Ovary (tissue), 9 donors: ENCODE measurements around the gene HOXA11. TPM values are rescaled to one million over a fixed set of nuclear protein-coding genes. Genes with fewer than 3 reads are reported as not detected.

Source experiments
- DNase-seq, 5 donors: peaks; one replicate each; pipeline ENCODE4 v3.0.0-alpha.2; 2019 to 2020
- H3K27ac ChIP-seq, 2 donors: fragments of 200-600 bp; one replicate each; pipeline versions ENCODE4 v1.5.1 to v1.8.0; 2019 to 2022
- H3K27me3 ChIP-seq: fragments of 200-600 bp; one replicate; pipeline ENCODE4 v1.8.0; 2022
- H3K36me3 ChIP-seq: fragments of 200-600 bp; sonication (generic); one replicate; pipeline ENCODE4 v1.5.1; 2019
- H3K4me1 ChIP-seq: one replicate; pipeline ENCODE4 v1.8.1; 2013; ENCODE audit warnings: mild to moderate bottlenecking, moderate library complexity; ENCODE audit not compliant: insufficient read depth
- H3K4me3 ChIP-seq: fragments of 200-600 bp; sonication (generic); one replicate; pipeline ENCODE4 v1.5.1; 2017
- H3K9me3 ChIP-seq, 2 donors: fragments of 200-600 bp in 1 of 2; sonication (generic) in 1 of 2; one replicate each; pipeline versions ENCODE4 v1.5.1 to v1.8.1; 2013 to 2019; ENCODE audit warnings: mild to moderate bottlenecking in 1 of 2, moderate library complexity in 1 of 2
- CTCF ChIP-seq, 3 donors: fragments of 450-650 bp in 2 of 3; fragments of 200-600 bp in 1 of 3; IDR thresholded peaks; one replicate each; pipeline versions ENCODE4 v1.5.1 to v1.8.0; 2016 to 2022; ENCODE audit warnings: antibody characterized with exemption in 3 of 3, mild to moderate bottlenecking in 1 of 3
- EP300 ChIP-seq: sonication (generic); formaldehyde crosslinking; IDR thresholded peaks from one replicate; pipeline ENCODE4 v1.6.1; 2017; ENCODE audit warnings: antibody characterized with exemption
- POLR2A ChIP-seq: fragments of 450-650 bp; IDR thresholded peaks from one replicate; pipeline ENCODE4 v1.6.1; 2017; ENCODE audit warnings: antibody characterized with exemption, mild to moderate bottlenecking, moderate library complexity
- WGBS, 3 donors: extraction: QIAGEN DNeasy Blood & Tissue Kit in 1 of 3; methylation state at CpG; one replicate each; pipeline versions ENCODE4 v1.1.5 to v1.1.7; 2013 to 2017; 5-methylcytosine and 5-hydroxymethylcytosine counted together
- intact Hi-C, 4 donors: fragments of 100-400 bp; cut with DNase I; formaldehyde crosslinking; loops; one replicate each; pipeline versions ENCODE4 v1.11.0 to v1.15.1; 2022 to 2023
- polyA plus RNA-seq, 2 donors: library from polyadenylated mRNA; stranded (reverse); fragments of 200-250 nt in 1 of 2; fragments of 350-450 nt in 1 of 2; fragmentation: Illumina TruSeq in 1 of 2; extraction: RNeasy Lipid Tissue Mini Kit (QIAGEN cat#74804) in 1 of 2; gene quantifications; one replicate each; pipeline ENCODE4 v1.2.3, GENCODE V29; 2013 to 2014
- total RNA-seq, 7 donors: library from RNA; depleted of rRNA in 2 of 7; stranded (reverse); fragments of >200 nt in 2 of 7; fragmentation: NEBNext Ultra II Directional in 3 of 7; extraction: Animal tissue kit (Norgen Biotek cat#: 25700) in 3 of 7; gene quantifications; one replicate each; pipeline versions ENCODE4 v1.1.0 to v1.2.4, GENCODE V29; 2016 to 2023
- donor health status: DM: no; HTN: no; CAD: no; lungs with moderate emphysema.
- donor health status: DM: no; HTN: no; CAD: no.
- donor health status: Bipolar disorder and iron deficiency.
- donor health status: DM: yes; HTN: yes; CAD: no.
- donor health status: DM: no; HTN: no; CAD: no.
- donor health status: DM: yes; HTN: yes; CAD: no.

HOXA11 gene
- total and polyA plus RNA-seq, 9 donors = 0.11 to 2.0 (median 0.91) TPM; not detected in 3

GRCh38 chr7:27223941-27224575 is 39.0 kb upstream of the HOXA11 start:
- H3K27ac ChIP-seq = no peak overlapping the region
- TF ChIP-seq POLR2A (no peak), CTCF (IDR thresholded peaks at IDR 0.05) (no peak), EP300 (no peak)
- no peak overlapping the region for H3K4me3 ChIP-seq
- H3K27me3 ChIP-seq = no peaks in the 10 kb centered on the region
- no peak for DNase-seq
- H3K36me3 ChIP-seq = no peaks in the 10 kb centered on the region
- no peaks in the 10 kb centered on the region for H3K4me1 ChIP-seq
- no peaks in the 10 kb centered on the region for H3K9me3 ChIP-seq
- intact Hi-C loops = no loop called here

DNA sequence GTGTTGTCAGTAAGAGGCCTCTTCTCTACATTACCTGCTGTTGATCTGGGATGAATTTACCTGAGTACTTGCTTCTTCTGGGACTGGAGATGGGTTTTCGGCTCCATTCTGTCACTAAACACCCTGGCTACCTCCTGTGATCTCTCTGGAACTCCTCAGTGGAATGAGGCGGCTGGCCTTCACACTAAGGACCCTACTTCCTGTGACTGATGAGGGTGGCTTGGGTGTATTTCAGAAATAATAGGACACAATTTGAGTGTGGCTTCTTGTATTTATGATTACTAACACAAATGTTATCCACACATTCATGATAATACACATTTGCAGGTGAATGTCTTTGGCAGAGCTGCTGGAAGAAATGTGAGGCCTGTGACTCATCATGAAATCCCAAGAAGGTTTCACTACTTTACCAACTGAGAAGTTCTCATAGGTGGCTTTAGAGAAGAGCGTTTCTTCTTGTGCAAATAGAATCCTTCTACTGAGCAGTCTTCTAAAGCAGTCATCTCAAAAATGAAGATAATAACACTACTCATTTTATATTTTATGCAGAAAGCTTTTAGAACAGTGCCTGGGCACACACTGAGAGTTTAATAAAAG is 36.3 kb upstream of the HOXA11 start:
- 95 to 96% (median 95%) methylated on average over 3 of the region's 3 CpGs for WGBS, 3 donors
- no peaks in the 10 kb centered on the region for H3K4me1 ChIP-seq
- intact Hi-C loops = no loop called here
- TF ChIP-seq POLR2A = no peak
- no peak for TF ChIP-seq EP300
- no peak for TF ChIP-seq CTCF (IDR thresholded peaks at IDR 0.05)
- H3K27me3 ChIP-seq = no peaks in the 10 kb centered on the region
- no peak overlapping the region for H3K4me3 ChIP-seq
- H3K9me3 ChIP-seq = no peaks in the 10 kb centered on the region
- no peak for DNase-seq
- H3K27ac ChIP-seq = no peak overlapping the region
- no peaks in the 10 kb centered on the region for H3K36me3 ChIP-seq

DNA sequence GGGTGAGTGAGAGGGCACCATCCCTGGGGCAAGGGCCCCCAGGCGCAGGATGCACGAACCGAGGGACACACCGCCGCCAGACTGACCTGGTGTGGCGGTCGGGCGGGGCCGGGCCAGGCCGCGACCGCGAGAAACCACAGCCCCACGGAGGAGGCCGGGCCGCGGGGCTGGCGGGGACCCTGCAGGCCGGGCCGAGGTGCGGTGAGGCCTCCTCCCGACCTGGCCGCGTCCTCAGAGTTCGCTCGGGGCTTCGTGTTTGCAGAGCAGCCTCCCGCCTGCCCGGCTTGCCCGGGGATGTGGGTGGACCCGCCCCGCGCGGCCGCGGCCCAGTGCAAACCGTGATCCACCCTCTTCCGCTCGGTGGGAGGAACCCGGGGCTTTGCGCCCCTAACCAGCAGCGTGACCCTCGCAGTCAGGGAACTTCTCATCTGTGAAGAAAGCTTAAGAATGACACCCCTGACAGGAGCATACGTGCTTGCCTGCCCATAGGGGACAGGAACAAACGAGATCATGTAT is 35.5 kb upstream of the HOXA11 start:
- intact Hi-C loops = no loop called here
- H3K4me3 ChIP-seq = no peak overlapping the region
- no peak for DNase-seq

GRCh38 chr7:27219821-27220220 is 34.8 kb upstream of the HOXA11 start:
- no peak overlapping the region for H3K27ac ChIP-seq
- TF ChIP-seq EP300 (no peak), POLR2A (no peak), CTCF (IDR thresholded peaks at IDR 0.05) (no peak)
- WGBS, 3 donors = 81 to 85% (median 82%) methylated on average over 4 of the region's 4 CpGs
- no peaks in the 10 kb centered on the region for H3K4me1 ChIP-seq
- DNase-seq = no peak
- H3K4me3 ChIP-seq = no peak overlapping the region
- intact Hi-C loops = loop anchor here in 1 of 4 donors (10.0 kb wide), 1 partner anchor 355 kb away; no protein-coding TSS in a partner anchor
- no peaks in the 10 kb centered on the region for H3K27me3 ChIP-seq
- no peaks in the 10 kb centered on the region for H3K9me3 ChIP-seq
- no peaks in the 10 kb centered on the region for H3K36me3 ChIP-seq

More for the DNA sequence above, 35.5 kb upstream of the HOXA11 start:
- whole genome bisulfite sequencing, 3 donors = 21 to 28% (median 25%) methylated on average over 20 to 45 of the region's 45 CpGs
- H3K27me3 ChIP-seq = no peaks in the 10 kb centered on the region
- no peaks in the 10 kb centered on the region for H3K4me1 ChIP-seq
- H3K36me3 ChIP-seq = no peaks in the 10 kb centered on the region
- TF ChIP-seq POLR2A = no peak
- no peak for TF ChIP-seq EP300
- TF ChIP-seq CTCF (IDR thresholded peaks at IDR 0.05) = no peak
- no peaks in the 10 kb centered on the region for H3K9me3 ChIP-seq
- no peak overlapping the region for H3K27ac ChIP-seq
